Germinal center (tissue), 1 donor: ENCODE data around the gene ANKRD30A.
"Not testable (repeated sequence)": the region's sequence is repeated elsewhere in the genome, so short reads cannot be mapped to it uniquely, and the experiment has no call there.

Experiments used
- DNase-seq: peaks from one replicate; pipeline ENCODE4 v3.0.0; 2012; ENCODE audit warnings: mixed read lengths, low spot score

Gene ANKRD30A

GRCh38 chr10:37255837-37256236 is 130.4 kb downstream of the ANKRD30A start:
- DNase-seq = not testable (repeated sequence)

DNA sequence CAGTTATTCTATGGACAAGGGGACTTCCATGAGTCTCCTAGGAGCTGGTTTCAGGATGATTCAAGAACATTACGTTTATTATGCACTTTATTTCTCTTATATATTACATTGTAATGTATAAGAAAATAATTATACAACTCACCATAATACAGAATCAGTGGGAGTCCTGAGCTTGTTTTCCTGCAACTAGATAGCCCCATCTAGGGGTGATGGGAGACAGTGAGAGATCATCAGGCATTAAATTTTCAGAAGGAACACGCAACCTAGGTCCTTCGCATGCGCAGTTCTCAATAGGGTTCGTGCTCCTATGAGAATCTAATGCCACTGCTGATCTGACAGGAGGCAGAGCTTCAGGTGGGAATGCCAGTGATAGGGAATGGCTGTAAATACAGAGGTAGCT is 137.9 kb downstream of the ANKRD30A start:
- no peak for DNase-seq

DNA sequence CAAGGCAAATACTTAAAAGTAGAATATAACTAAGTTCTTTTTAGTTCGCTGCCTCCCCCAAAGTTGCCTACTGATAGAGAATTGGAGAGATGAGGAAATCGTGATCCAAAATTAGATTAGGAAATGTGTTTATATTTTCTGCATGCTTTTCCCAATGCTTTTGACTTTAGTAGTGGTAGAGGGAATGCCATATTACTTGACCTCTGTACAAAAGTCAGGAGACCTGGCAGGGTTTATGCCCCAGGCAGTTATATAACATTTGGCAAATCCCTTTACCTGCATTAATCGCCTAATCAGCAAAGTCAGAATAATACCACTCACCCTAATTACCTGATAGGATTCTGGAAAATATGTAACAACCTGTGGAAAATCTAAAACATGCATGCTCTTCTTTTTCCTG is 142.9 kb downstream of the ANKRD30A start:
- DNase-seq = no peak

- no peak for DNase-seq
Measured at GRCh38 chr10:37269554-37270256, 144.3 kb downstream of the ANKRD30A start.

- no peak for DNase-seq
Measured at GRCh38 chr10:37275216-37275777, 149.9 kb downstream of the ANKRD30A start.

GRCh38 chr10:37285063-37285462 is 159.7 kb downstream of the ANKRD30A start:
- DNase-seq = no peak

- no peak for DNase-seq
Measured at GRCh38 chr10:37289833-37290464, 164.6 kb downstream of the ANKRD30A start.

GRCh38 chr10:37301271-37301670 is 175.9 kb downstream of the ANKRD30A start:
- no peak for DNase-seq

GRCh38 chr10:37304036-37304435 is 178.6 kb downstream of the ANKRD30A start:
- DNase-seq = no peak

GRCh38 chr10:37314350-37314749 is 189.0 kb downstream of the ANKRD30A start:
- no peak for DNase-seq

GRCh38 chr10:37314862-37315261 is 189.5 kb downstream of the ANKRD30A start:
- DNase-seq = no peak

DNA sequence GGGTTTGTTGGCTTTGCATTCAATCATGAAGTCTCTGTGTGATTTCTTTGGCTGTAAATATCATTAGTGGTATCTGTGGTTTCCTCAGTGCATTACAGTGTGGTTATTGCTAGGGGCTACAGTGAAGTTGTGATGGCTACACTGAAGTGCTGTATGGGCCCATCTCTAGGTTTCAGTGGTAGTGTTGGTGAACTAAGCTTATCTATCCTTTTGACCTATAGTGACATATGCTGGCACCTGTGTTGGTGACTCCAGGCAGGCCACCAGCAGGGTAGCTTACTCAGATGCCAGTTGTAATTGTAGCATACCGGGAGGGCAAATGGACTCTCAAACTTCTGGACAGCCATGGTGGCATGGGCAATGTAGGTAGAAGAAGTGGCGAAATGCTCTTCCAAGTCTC is 219.0 kb downstream of the ANKRD30A start:
- DNase-seq = no peak

GRCh38 chr10:37379991-37380390 is 254.6 kb downstream of the ANKRD30A start:
- no peak for DNase-seq

- no peak for DNase-seq
Measured at GRCh38 chr10:37381271-37381670, 255.9 kb downstream of the ANKRD30A start.

- no peak for DNase-seq
Measured at GRCh38 chr10:37384923-37385322, 259.5 kb downstream of the ANKRD30A start.

- no peak for DNase-seq
Measured at GRCh38 chr10:37390926-37391325, 265.5 kb downstream of the ANKRD30A start.

DNA sequence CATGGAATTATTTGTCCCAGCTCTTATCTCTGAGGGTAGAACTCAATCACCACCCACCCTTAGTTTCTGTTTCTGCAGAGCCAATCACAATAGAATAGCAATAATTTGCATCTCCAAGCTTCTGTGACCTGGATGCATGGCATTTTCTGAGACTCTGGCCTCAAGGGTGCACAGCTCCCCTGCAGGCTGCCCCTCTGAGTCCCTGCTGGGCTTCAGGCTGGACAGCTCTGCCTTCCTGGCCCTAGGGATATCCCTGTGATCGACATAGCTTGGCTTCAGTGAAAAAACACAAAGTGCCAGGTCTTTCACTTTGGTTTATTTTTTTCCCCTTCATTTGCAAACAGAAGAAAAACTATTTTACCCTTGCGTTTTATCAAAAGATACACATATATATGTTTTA is 275.4 kb downstream of the ANKRD30A start:
- DNase-seq = not testable (repeated sequence)

DNA sequence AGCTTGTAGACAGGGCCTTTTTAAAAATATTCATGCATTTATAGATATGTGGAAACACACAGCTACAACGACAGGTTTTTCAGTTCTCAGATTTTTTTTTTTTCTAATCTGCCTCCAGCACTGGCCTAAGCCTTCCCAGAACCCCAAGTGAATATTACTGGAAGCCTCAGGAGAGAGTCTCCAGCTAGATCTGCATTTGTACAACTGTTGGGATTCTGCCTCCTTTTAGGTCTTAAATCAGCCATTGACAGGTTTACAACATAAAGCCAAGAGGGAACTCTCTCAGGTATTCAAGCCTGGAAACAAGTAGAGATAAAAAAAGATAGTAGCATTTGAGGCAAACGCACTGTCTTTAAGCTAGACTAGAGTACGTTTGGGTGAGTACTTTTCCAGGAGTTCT is 275.8 kb downstream of the ANKRD30A start:
- DNase-seq = no peak

- no peak for DNase-seq
Measured at GRCh38 chr10:37403776-37404175, 278.4 kb downstream of the ANKRD30A start.
